Measurements from ENCODE around the gene MYO15B.

MYO15B gene

GRCh38 chr17:75565618-75566017, 22.0 kb upstream of the MYO15B start:
- in situ Hi-C loops (cut with MboI; ENCODE audit: low sequenced_read_pairs, unreplicated experiment) = no loop called here
- no peak for TF ChIP-seq CTCF (IDR thresholded peaks at IDR 0.05; ENCODE audit: borderline replicate concordance, control extremely low read depth, extremely low read depth, insufficient read depth, missing control alignments)
- DNase-seq (ENCODE audit: low spot score) = no peak

- TF ChIP-seq CTCF (IDR thresholded peaks at IDR 0.05; ENCODE audit: borderline replicate concordance, control extremely low read depth, extremely low read depth, insufficient read depth, missing control alignments) = no peak
- DNase-seq (ENCODE audit: low spot score) = no peak
- in situ Hi-C loops (cut with MboI; ENCODE audit: low sequenced_read_pairs, unreplicated experiment) = no loop called here
Observed at GRCh38 chr17:75566416-75566815, 21.2 kb upstream of the MYO15B start.

- in situ Hi-C loops (cut with MboI; ENCODE audit: low sequenced_read_pairs, unreplicated experiment) = no loop called here
- DNase-seq (ENCODE audit: low spot score) = no peak
- no peak for TF ChIP-seq CTCF (IDR thresholded peaks at IDR 0.05; ENCODE audit: borderline replicate concordance, control extremely low read depth, extremely low read depth, insufficient read depth, missing control alignments)
Observed at GRCh38 chr17:75566834-75567233, 20.8 kb upstream of the MYO15B start.

- no peak for DNase-seq (ENCODE audit: low spot score)
- no peak for TF ChIP-seq CTCF (IDR thresholded peaks at IDR 0.05; ENCODE audit: borderline replicate concordance, control extremely low read depth, extremely low read depth, insufficient read depth, missing control alignments)
- in situ Hi-C loops (cut with MboI; ENCODE audit: low sequenced_read_pairs, unreplicated experiment) = no loop called here
Observed at GRCh38 chr17:75568412-75569255, 19.0 kb upstream of the MYO15B start.

GRCh38 chr17:75570034-75570676, 17.4 kb upstream of the MYO15B start:
- no peak for DNase-seq (ENCODE audit: low spot score)
- in situ Hi-C loops (cut with MboI; ENCODE audit: low sequenced_read_pairs, unreplicated experiment) = no loop called here
- no peak for TF ChIP-seq CTCF (IDR thresholded peaks at IDR 0.05; ENCODE audit: borderline replicate concordance, control extremely low read depth, extremely low read depth, insufficient read depth, missing control alignments)

- DNase-seq (ENCODE audit: low spot score) = no peak
- TF ChIP-seq CTCF (IDR thresholded peaks at IDR 0.05; ENCODE audit: borderline replicate concordance, control extremely low read depth, extremely low read depth, insufficient read depth, missing control alignments) = no peak
- in situ Hi-C loops (cut with MboI; ENCODE audit: low sequenced_read_pairs, unreplicated experiment) = no loop called here
Observed at GRCh38 chr17:75570772-75571171, 16.8 kb upstream of the MYO15B start.
